Left hindlimb (tissue), 1 donor: ENCODE results near the gene TSC2.

Source experiments
- DNase-seq: peaks from one replicate; pipeline ENCODE4 v3.0.0-alpha.2; 2018

TSC2 gene

GRCh38 chr16:2031081-2031577 lies 16.7 kb upstream of the TSC2 start:
- DNase-seq = peak; percentile 34

DNA sequence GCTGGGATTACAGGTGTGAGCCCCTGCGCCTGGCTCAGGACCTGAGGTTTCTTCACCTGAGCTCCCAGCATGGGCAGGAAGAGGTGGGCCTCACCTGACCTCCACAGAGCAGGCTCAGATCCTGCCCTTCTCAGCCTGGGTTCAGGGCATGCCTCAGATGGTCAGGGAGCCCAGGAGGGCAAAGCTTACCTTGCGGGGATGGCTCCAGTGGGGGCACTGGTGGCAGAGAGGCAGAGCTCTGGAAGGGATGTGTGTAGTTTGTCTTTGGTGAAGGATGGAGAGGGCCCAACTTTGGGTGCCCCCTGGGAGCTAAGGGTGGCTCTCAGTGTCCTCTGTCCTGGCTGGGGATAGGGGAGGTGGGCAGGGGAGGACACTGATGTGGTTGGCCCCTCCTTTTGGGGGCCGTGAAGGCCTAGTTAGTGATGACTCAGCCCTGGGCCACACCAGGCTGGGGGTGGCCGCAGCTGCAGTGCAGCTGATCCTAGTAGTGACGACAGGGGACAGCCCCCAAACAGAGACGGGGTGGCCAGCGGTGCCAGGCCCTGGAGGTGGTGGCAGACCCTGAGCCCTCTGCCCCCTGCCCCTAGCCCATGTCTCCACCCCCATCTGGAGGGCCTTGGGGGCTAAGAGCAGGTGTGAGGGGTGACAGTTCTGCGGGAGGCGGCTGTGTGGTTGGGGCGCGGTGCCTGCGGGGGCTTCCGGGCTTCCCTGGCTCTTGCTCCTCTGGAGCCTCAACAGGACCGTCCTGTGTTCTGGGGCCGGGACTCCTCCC lies 15.3 kb upstream of the TSC2 start:
- DNase-seq = peak; percentile 44

DNA sequence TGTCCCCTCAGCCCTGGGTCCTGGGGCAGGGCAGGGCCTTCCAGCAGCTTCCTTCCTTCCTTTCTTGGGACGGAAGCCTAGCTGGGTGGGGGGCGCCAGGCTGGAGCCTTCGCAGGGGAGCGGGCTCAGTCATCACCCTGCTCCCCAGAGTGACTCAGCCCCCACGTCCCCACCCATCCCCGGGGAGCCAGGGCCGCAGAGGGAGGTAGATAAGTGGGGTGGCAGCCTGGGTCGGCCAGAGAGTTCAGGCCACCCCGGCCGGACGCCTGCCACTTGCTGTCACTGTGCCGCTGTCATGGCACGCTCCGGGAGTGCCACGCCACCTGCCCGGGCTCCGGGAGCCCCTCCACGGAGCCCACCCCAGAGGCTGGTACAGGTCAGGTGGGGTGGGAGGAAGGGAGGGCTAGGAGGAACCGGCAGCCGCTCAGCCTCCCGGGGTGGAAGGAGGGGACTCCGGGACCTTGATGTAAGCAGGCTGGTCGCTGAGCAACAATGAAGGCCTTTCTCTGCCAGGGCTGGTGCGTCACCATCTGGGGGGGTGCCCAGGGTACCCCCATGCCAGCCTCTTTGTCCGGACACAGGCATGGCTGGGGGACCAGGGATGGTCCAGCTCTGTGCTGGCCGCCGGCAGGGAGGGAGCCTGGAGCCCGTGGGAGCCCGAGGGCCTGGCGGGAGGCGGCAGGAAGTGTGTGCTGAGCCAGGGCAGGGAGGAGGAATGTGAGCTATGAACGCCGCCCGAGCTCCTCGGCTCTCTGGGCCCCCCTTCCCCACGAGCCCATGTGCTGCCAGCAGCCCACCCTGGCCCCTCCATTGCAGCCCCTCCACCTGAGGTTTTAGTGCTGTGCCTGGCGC lies 14.5 kb upstream of the TSC2 start:
- peak; percentile 78 for DNase-seq

DNA sequence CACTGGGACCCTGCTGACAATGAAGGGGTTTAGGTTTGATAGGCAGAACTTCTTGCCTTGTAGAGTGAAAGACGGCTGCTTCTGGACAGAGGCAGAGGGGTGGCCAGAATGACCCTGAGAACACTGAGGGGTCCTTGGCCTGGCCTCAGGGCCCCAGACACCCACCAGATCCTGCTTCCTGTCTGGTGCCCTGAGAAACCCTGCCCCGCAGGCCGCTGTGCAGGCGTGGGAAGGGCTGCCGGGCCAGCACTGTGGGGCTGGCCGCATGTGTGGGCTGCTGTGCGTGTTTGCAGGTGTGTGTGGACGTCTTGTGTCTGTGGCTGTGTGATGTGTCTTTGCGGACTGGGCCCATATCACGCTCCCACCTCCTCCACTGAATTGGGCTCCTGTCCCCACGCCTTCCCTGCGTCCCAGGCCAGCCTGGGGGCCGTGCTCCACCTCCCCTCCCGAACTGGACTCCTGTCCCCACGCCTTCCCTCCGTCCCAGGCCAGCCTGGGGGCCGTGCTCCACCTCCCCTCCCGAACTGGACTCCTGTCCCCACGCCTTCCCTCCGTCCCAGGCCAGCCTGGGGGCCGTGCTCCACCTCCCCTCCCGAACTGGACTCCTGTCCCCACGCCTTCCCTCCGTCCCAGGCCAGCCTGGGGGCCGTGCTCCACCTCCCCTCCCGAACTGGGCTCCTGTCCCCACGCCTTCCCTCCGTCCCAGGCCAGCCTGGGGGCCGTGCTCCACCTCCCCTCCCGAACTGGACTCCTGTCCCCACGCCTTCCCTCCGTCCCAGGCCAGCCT lies 13.7 kb upstream of the TSC2 start:
- peak; percentile 57 for DNase-seq

DNA sequence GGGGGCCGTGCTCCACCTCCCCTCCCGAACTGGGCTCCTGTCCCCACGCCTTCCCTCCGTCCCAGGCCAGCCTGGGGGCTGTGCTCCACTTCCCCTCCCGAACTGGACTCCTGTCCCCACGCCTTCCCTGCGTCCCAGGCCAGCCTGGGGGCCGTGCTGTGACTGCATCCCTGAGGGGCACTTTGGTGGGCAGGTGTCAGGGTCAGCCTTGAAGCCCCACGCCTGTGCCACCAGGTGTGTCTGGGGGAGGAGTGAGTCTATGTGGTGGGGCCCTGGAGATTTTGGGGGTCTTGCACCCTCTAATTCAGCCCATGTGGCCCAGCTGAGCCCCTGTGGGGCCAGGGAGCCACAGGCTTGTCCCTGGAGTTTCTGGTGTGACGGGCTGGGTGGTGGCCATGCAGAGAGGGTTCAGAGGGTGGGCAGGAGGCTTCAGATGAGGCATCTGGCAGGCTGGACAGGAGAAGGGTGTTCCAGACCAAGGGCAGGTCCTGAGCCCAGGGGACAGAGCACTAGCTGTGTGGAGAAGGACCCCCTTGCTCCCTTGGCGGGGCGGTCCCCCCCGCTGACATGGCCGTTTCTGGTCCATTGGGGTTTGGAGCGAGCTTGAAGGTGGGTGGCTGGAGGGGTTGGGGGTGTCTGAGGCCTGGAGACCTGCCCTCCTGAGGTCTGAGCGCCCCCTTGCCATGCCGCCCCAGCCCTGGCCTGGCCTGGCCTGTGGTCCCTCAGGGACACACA lies 12.9 kb upstream of the TSC2 start:
- peak; percentile 44 for DNase-seq

- DNase-seq = peak; percentile 88
Observed at GRCh38 chr16:2035431-2036199, 12.2 kb upstream of the TSC2 start.

DNA sequence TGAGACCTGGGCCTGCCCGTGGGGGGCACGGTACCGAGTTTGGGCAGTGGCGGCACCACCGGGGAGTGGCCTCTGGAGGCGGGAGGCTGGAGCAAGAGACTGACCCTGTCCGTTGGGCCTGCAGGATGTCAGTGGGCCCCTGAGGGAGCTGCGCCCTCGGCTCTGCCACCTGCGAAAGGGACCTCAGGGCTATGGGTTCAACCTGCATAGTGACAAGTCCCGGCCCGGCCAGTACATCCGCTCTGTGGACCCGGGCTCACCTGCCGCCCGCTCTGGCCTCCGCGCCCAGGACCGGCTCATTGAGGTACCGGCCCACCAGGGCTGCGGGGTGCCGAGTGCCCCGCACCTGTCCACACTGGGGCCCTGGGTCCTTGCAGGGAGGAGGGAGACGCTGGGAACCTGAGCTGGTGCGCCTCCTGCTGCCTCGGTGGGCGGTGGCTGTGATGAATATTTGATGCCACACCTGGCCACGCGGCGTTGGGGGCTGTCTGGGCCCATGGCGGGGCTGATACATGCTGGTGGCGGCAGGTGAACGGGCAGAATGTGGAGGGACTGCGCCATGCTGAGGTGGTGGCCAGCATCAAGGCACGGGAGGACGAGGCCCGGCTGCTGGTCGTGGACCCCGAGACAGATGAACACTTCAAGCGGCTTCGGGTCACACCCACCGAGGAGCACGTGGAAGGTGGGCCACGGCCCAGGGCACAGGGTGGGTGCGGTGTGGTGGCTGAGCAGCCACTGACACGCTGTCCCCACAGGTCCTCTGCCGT lies 11.4 kb upstream of the TSC2 start:
- peak; percentile 34 for DNase-seq

- peak; percentile 45 for DNase-seq
Observed at GRCh38 chr16:2037115-2037514, 10.7 kb upstream of the TSC2 start.

- DNase-seq = peak; percentile 45
Observed at GRCh38 chr16:2037647-2038381, 10.0 kb upstream of the TSC2 start.

- DNase-seq = peak; percentile 80
Observed at GRCh38 chr16:2038382-2039231, 9.2 kb upstream of the TSC2 start.

GRCh38 chr16:2039274-2040031 lies 8.3 kb upstream of the TSC2 start:
- DNase-seq = peak; percentile 89

- DNase-seq = no peak
Observed at GRCh38 chr16:2040041-2040786, 7.6 kb upstream of the TSC2 start.

GRCh38 chr16:2040787-2041522 lies 6.8 kb upstream of the TSC2 start:
- DNase-seq = peak; percentile 69

DNA sequence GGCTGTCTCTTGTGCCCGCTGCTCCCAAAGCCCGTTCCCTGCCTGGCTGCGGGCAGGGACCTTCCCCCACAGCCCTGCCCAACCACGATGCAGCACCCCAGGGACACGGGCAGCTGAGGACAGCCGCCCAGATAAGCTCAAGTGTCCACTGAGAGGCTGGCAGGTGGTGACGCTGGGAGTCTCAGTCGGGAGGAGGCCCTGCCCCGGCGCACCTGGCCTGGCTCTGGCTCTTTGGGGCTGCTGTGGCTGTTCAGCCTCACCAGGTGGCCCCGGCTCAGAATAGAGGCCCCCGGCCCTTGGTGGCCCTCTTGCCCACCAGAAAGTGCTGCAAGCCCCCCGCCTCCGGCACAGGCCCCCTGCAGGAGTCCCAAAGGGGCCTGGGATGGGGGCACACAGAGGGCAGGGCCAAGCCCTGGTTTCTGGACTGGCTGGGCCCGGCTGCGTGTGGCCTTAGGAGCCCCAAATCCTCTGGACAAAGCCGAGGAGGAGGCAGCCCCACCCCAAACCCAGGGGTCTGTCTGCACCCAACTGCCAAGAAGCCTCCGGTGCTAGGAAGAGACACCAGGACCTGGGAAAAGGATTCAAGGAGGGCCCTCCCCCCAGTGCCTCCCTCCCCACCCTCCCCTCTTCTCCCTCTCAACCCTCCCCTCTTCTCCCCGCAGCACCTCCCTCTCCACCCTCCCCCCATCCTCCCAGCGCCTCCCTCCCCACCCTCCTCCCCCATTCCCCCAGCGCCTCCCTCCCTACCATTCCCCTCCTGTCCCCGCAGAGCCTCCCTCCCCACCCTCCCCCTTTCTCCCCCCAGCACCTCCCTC lies 5.4 kb upstream of the TSC2 start:
- no peak for DNase-seq

GRCh38 chr16:2042986-2043666 lies 4.7 kb upstream of the TSC2 start:
- no peak for DNase-seq
